ENCODE data around the gene MAD1L1.

- TF ChIP-seq CTCF (IDR thresholded peaks at IDR 0.05): no peak
- TF ChIP-seq POLR2A (IDR thresholded peaks at IDR 0.05): no peak
- TF ChIP-seq POLR2AphosphoS5 (IDR thresholded peaks at IDR 0.05): no peak
Measured at GRCh38 chr7:2076649-2077064, 156.1 kb downstream of the MAD1L1 start.
